WERI-Rb-1 (cell line): ENCODE data around the gene TFB2M.

ENCODE experiments used
- DNase-seq: peaks from one replicate; pipeline ENCODE4 v3.0.0-alpha.2; 2020
- H3K27ac ChIP-seq: fragments of 250-450 bp; sonication (Bioruptor Pico); 2 replicates; pipeline ENCODE4 v1.5.1; 2020; ENCODE audit warnings: mild to moderate bottlenecking, moderate library complexity
- H3K27me3 ChIP-seq: fragments of 250-450 bp; sonication (Bioruptor Pico); 2 replicates; pipeline ENCODE4 v1.5.1; 2021; ENCODE audit warnings: mild to moderate bottlenecking, low read depth, moderate library complexity; ENCODE audit not compliant: insufficient read depth, severe bottlenecking
- H3K36me3 ChIP-seq: fragments of 250-450 bp; sonication (Bioruptor Pico); 2 replicates; pipeline ENCODE4 v1.5.1; 2020; ENCODE audit warnings: mild to moderate bottlenecking, moderate library complexity
- H3K4me3 ChIP-seq: 2 replicates; pipeline ENCODE4 v1.5.1; 2011; ENCODE audit warnings: low read depth, mild to moderate bottlenecking, control low read depth, low read length
- H3K9me3 ChIP-seq: fragments of 250-450 bp; sonication (Bioruptor Pico); 2 replicates; pipeline ENCODE4 v1.5.1; 2021; ENCODE audit warnings: mild to moderate bottlenecking, moderate library complexity; ENCODE audit not compliant: severe bottlenecking
- CTCF ChIP-seq: IDR thresholded peaks from 2 replicates; pipeline ENCODE4 v1.5.1; 2011; ENCODE audit warnings: low read depth, mild to moderate bottlenecking, control low read depth, inconsistent platforms, low read length

The TFB2M gene

GRCh38 chr1:246587606-246588005 is 21.5 kb upstream of the TFB2M start:
- no peak for TF ChIP-seq CTCF
- Histone ChIP-seq H3K9me3 (no peaks in the 10 kb centered on the region), H3K27me3 (no peaks in the 10 kb centered on the region), H3K36me3 (peaks cover 10% of the 10 kb centered on the region), H3K27ac (no peak overlapping the region), H3K4me3 (no peak overlapping the region)
- no peak for DNase-seq

GRCh38 chr1:246587032-246587431 is 21.0 kb upstream of the TFB2M start:
- peaks cover 5% of the 10 kb centered on the region; the same call in 1 of the 2 replicates for H3K36me3 ChIP-seq
- no peak overlapping the region for H3K4me3 ChIP-seq
- no peaks in the 10 kb centered on the region for H3K9me3 ChIP-seq
- no peak for DNase-seq
- no peaks in the 10 kb centered on the region for H3K27me3 ChIP-seq
- TF ChIP-seq CTCF, result no peak
- no peak overlapping the region for H3K27ac ChIP-seq

- no peak for DNase-seq
- Histone ChIP-seq H3K27me3 (no peaks in the 10 kb centered on the region), H3K4me3 (no peak overlapping the region), H3K27ac (no peak overlapping the region), H3K36me3 (no peaks in the 10 kb centered on the region; the same call in 1 of the 2 replicates), H3K9me3 (no peaks in the 10 kb centered on the region)
- no peak for TF ChIP-seq CTCF
Measured at GRCh38 chr1:246583448-246584185, 17.6 kb upstream of the TFB2M start.

- TF ChIP-seq CTCF, result no peak
- no peaks in the 10 kb centered on the region for H3K27me3 ChIP-seq
- no peak overlapping the region for H3K27ac ChIP-seq
- no peak overlapping the region for H3K4me3 ChIP-seq
- no peaks in the 10 kb centered on the region; the same call in 1 of the 2 replicates for H3K36me3 ChIP-seq
- H3K9me3 ChIP-seq, result no peaks in the 10 kb centered on the region
- DNase-seq, result no peak
Measured at GRCh38 chr1:246583056-246583440, 17.0 kb upstream of the TFB2M start.

GRCh38 chr1:246582301-246583055 is 16.4 kb upstream of the TFB2M start:
- H3K4me3 ChIP-seq, result no peak overlapping the region
- H3K27ac ChIP-seq, result no peak overlapping the region
- no peak for TF ChIP-seq CTCF
- H3K27me3 ChIP-seq, result no peaks in the 10 kb centered on the region
- H3K9me3 ChIP-seq, result no peaks in the 10 kb centered on the region
- DNase-seq, result no peak
- H3K36me3 ChIP-seq, result no peaks in the 10 kb centered on the region; the same call in 1 of the 2 replicates
